Activated T-helper 17 cell treated with anti-CD3 and anti-CD28 coated beads, Interleukin-2, amount 50 U/mL, for 72 hours (primary cell): Measurements from ENCODE around the gene PABPN1. TPM values are rescaled to one million over a fixed set of nuclear protein-coding genes. Genes with fewer than 3 reads are reported as not detected.
"Not testable (repeated sequence)": the region's sequence is repeated elsewhere in the genome, so short reads cannot be mapped to it uniquely, and the experiment has no call there.

Source experiments
- ATAC-seq: fragments of 150-1000 bp; cut with Tn5 transposase; replicated peaks from 2 replicates; pipeline ENCODE4 v1.10.0; 2021; ENCODE audit warnings: mild to moderate bottlenecking, moderate library complexity
- H3K27ac Mint-ChIP-seq: one replicate; pipeline ENCODE4 v1.8.0; 2022; ENCODE audit warnings: mixed read lengths
- H3K27me3 Mint-ChIP-seq: one replicate; pipeline ENCODE4 v1.8.0; 2022; ENCODE audit warnings: mixed read lengths
- H3K36me3 Mint-ChIP-seq: one replicate; pipeline ENCODE4 v1.8.0; 2022; ENCODE audit warnings: low read depth, mild to moderate bottlenecking, mixed read lengths
- H3K4me1 Mint-ChIP-seq: one replicate; pipeline ENCODE4 v1.8.0; 2022; ENCODE audit warnings: mixed read lengths
- H3K4me3 Mint-ChIP-seq: one replicate; pipeline ENCODE4 v1.8.0; 2022; ENCODE audit warnings: mild to moderate bottlenecking, mixed read lengths
- H3K9me3 Mint-ChIP-seq: one replicate; pipeline ENCODE4 v1.8.0; 2022; ENCODE audit warnings: mixed read lengths
- total RNA-seq, 2 donors: library from RNA; stranded (reverse); gene quantifications; one replicate each; pipeline ENCODE4 v1.2.3, GENCODE V29; 2022

The PABPN1 gene
- total RNA-seq = 100 to 1,000 TPM; 163 to 239 TPM

- peak within 1 kb of the TSS; percentile 85 for H3K4me3 Mint-ChIP-seq
- no peaks in the 10 kb centered on the region for H3K9me3 Mint-ChIP-seq
- peaks cover 41% of the 10 kb centered on the region for H3K36me3 Mint-ChIP-seq
- H3K4me1 Mint-ChIP-seq = peaks cover 17% of the 10 kb centered on the region
- H3K27ac Mint-ChIP-seq = peak within 1 kb of the TSS; percentile 91
- ATAC-seq = peak; percentile 90
- no peaks in the 10 kb centered on the region for H3K27me3 Mint-ChIP-seq
Observed at GRCh38 chr14:23320584-23321571, at the start of gene PABPN1. Gene PABPN1 (plus strand): TSS chr14:23321457. CDS start chr14:23321470, 13 bp downstream.

- no peaks in the 10 kb centered on the region for H3K9me3 Mint-ChIP-seq
- no peak overlapping the region for H3K4me3 Mint-ChIP-seq
- ATAC-seq = no peak
- no peaks in the 10 kb centered on the region for H3K27me3 Mint-ChIP-seq
- no peak overlapping the region for H3K27ac Mint-ChIP-seq
- peaks cover 6% of the 10 kb centered on the region for H3K36me3 Mint-ChIP-seq
- no peaks in the 10 kb centered on the region for H3K4me1 Mint-ChIP-seq
Observed at GRCh38 chr14:23275412-23275811, 45.8 kb upstream of the PABPN1 start.

- Mint-ChIP-seq H3K27me3 (no peaks in the 10 kb centered on the region), H3K27ac (no peak overlapping the region), H3K4me1 (no peaks in the 10 kb centered on the region), H3K9me3 (no peaks in the 10 kb centered on the region), H3K4me3 (no peak overlapping the region), H3K36me3 (peaks cover 6% of the 10 kb centered on the region)
- no peak for ATAC-seq
Observed at GRCh38 chr14:23277189-23277588, 44.1 kb upstream of the PABPN1 start.

- ATAC-seq, H3K27me3 Mint-ChIP-seq, H3K4me3 Mint-ChIP-seq, H3K4me1 Mint-ChIP-seq, H3K27ac Mint-ChIP-seq, H3K9me3 Mint-ChIP-seq, H3K36me3 Mint-ChIP-seq: not testable (repeated sequence)
Observed at GRCh38 chr14:23277928-23278327, 43.3 kb upstream of the PABPN1 start.

- Mint-ChIP-seq H3K36me3 (peaks cover under 1% of the 10 kb centered on the region), H3K27ac (no peak overlapping the region), H3K27me3 (no peaks in the 10 kb centered on the region), H3K4me1 (no peaks in the 10 kb centered on the region), H3K4me3 (no peak overlapping the region), H3K9me3 (no peaks in the 10 kb centered on the region)
- no peak for ATAC-seq
Observed at GRCh38 chr14:23281247-23281646, 40.0 kb upstream of the PABPN1 start.

- Mint-ChIP-seq H3K36me3 (no peaks in the 10 kb centered on the region), H3K27me3 (no peaks in the 10 kb centered on the region), H3K4me1 (no peaks in the 10 kb centered on the region), H3K27ac (peak overlapping the region; percentile 85), H3K9me3 (no peaks in the 10 kb centered on the region), H3K4me3 (peak overlapping the region; percentile 86)
- ATAC-seq = no peak
Observed at GRCh38 chr14:23284654-23285529, 36.4 kb upstream of the PABPN1 start.

- Mint-ChIP-seq H3K4me3 (peak overlapping the region; percentile 86), H3K27me3 (no peaks in the 10 kb centered on the region), H3K36me3 (no peaks in the 10 kb centered on the region), H3K4me1 (no peaks in the 10 kb centered on the region), H3K27ac (peak overlapping the region; percentile 85), H3K9me3 (no peaks in the 10 kb centered on the region)
- peak; percentile 43 for ATAC-seq
Observed at GRCh38 chr14:23285530-23286019, 35.7 kb upstream of the PABPN1 start.

- Mint-ChIP-seq H3K9me3 (no peaks in the 10 kb centered on the region), H3K27me3 (no peaks in the 10 kb centered on the region), H3K27ac (peak within 1 kb of the TSS; percentile 85), H3K4me3 (peak within 1 kb of the TSS; percentile 86), H3K36me3 (no peaks in the 10 kb centered on the region), H3K4me1 (no peaks in the 10 kb centered on the region)
- ATAC-seq = peak; percentile 98
Observed at GRCh38 chr14:23286020-23286901, 35.0 kb upstream of the PABPN1 start, which contains the start of gene HOMEZ. Gene HOMEZ (minus strand): TSS chr14:23286132. CDS start chr14:23285952, 180 bp downstream.

- H3K4me3 Mint-ChIP-seq = peak overlapping the region; percentile 86
- no peaks in the 10 kb centered on the region for H3K27me3 Mint-ChIP-seq
- no peak for ATAC-seq
- H3K36me3 Mint-ChIP-seq = peaks cover 4% of the 10 kb centered on the region
- H3K9me3 Mint-ChIP-seq = no peaks in the 10 kb centered on the region
- no peaks in the 10 kb centered on the region for H3K4me1 Mint-ChIP-seq
- H3K27ac Mint-ChIP-seq = peak overlapping the region; percentile 85
Observed at GRCh38 chr14:23286902-23287479, 34.3 kb upstream of the PABPN1 start.

- Mint-ChIP-seq H3K27me3 (no peaks in the 10 kb centered on the region), H3K36me3 (peaks cover 53% of the 10 kb centered on the region), H3K4me1 (peaks cover 5% of the 10 kb centered on the region), H3K9me3 (no peaks in the 10 kb centered on the region), H3K27ac (peak overlapping the region; percentile 38), H3K4me3 (peak overlapping the region; percentile 19)
- peak; percentile 87 for ATAC-seq
Observed at GRCh38 chr14:23294734-23295561, 26.3 kb upstream of the PABPN1 start.

GRCh38 chr14:23296012-23296777 lies 25.1 kb upstream of the PABPN1 start:
- H3K4me1 Mint-ChIP-seq = peaks cover 5% of the 10 kb centered on the region
- no peak overlapping the region for H3K4me3 Mint-ChIP-seq
- H3K36me3 Mint-ChIP-seq = peaks cover 66% of the 10 kb centered on the region
- H3K27me3 Mint-ChIP-seq = no peaks in the 10 kb centered on the region
- peak overlapping the region; percentile 38 for H3K27ac Mint-ChIP-seq
- H3K9me3 Mint-ChIP-seq = no peaks in the 10 kb centered on the region
- no peak for ATAC-seq

GRCh38 chr14:23297096-23297495 lies 24.2 kb upstream of the PABPN1 start:
- H3K4me1 Mint-ChIP-seq = peaks cover 5% of the 10 kb centered on the region
- H3K4me3 Mint-ChIP-seq = no peak overlapping the region
- peaks cover 67% of the 10 kb centered on the region for H3K36me3 Mint-ChIP-seq
- no peaks in the 10 kb centered on the region for H3K9me3 Mint-ChIP-seq
- ATAC-seq = no peak
- no peaks in the 10 kb centered on the region for H3K27me3 Mint-ChIP-seq
- peak overlapping the region; percentile 38 for H3K27ac Mint-ChIP-seq
